Measurements from ENCODE around the gene SLC25A20. TPM values are rescaled to one million over a fixed set of nuclear protein-coding genes. Genes with fewer than 3 reads are reported as not detected.

The SLC25A20 gene
- total and polyA plus RNA-seq, 4 donors = 36.9 to 223 (median 86.5) TPM

DNA sequence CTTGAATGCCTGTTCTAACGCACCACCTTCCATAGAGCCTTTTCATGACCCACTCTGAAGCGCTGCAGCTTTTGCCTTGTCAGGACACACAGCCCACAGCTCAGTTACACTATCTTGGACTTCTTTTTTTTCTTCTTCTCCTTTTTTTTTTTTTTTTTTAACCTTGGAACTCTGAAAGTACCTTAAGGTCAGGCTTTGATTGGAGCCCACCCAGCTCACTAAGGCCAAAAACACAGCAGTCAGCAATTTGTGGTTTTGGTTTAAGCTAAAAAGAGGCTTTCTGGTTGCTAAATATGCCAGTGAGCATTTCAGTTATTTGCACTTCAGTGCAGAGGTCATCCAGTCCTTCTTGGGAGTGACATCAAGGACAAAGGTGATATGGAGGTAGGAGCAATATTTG lies 1.7 kb downstream of the SLC25A20 start (continued):
- TF ChIP-seq SP1 (IDR thresholded peaks at IDR 0.05) (peak; percentile 48), FOXA1 (IDR thresholded peaks at IDR 0.05) (no peak), YY1 (IDR thresholded peaks at IDR 0.05) (no peak)

DNA sequence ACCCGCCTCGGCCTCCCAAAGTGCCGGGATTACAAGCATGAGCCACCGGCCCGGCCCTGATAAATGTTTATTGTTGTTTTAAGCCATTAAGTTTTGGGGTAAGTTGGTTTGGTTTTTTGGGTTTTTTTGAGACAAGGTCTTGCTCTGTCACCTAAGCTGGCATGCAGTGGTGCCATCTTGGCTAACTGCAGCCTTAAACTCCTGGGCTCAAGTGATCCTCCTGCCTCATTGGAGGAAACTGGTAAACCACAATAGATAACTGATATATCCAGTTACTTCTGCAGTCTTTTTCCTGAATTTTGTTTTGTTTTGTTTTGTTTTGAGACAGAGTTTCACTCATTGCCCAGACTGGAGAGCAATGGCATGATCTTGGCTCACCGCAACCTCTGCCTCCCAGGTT lies 4.2 kb downstream of the SLC25A20 start:
- TF ChIP-seq JUND (IDR thresholded peaks at IDR 0.05) (no peak), RAD21 (IDR thresholded peaks at IDR 0.05) (no peak), NR2F2 (IDR thresholded peaks at IDR 0.05) (no peak), SP1 (IDR thresholded peaks at IDR 0.05) (no peak), EGR1 (IDR thresholded peaks at IDR 0.05; ENCODE audit: low read depth in 2 of 2) (no peak), TAF1 (conservative IDR thresholded peaks at IDR 0.05) (no peak), HNF4G (IDR thresholded peaks at IDR 0.05) (no peak), YY1 (IDR thresholded peaks at IDR 0.05) (no peak), GABPA (IDR thresholded peaks at IDR 0.05 in 1 of 2, conservative IDR thresholded peaks at IDR 0.05 in 1 of 2) (no peak), HNF4A (conservative IDR thresholded peaks at IDR 0.05) (no peak), FOXA2 (IDR thresholded peaks at IDR 0.05) (no peak), RXRA (IDR thresholded peaks at IDR 0.05) (no peak), FOXA1 (IDR thresholded peaks at IDR 0.05) (no peak)
- TF ChIP-seq, protein P1, sequence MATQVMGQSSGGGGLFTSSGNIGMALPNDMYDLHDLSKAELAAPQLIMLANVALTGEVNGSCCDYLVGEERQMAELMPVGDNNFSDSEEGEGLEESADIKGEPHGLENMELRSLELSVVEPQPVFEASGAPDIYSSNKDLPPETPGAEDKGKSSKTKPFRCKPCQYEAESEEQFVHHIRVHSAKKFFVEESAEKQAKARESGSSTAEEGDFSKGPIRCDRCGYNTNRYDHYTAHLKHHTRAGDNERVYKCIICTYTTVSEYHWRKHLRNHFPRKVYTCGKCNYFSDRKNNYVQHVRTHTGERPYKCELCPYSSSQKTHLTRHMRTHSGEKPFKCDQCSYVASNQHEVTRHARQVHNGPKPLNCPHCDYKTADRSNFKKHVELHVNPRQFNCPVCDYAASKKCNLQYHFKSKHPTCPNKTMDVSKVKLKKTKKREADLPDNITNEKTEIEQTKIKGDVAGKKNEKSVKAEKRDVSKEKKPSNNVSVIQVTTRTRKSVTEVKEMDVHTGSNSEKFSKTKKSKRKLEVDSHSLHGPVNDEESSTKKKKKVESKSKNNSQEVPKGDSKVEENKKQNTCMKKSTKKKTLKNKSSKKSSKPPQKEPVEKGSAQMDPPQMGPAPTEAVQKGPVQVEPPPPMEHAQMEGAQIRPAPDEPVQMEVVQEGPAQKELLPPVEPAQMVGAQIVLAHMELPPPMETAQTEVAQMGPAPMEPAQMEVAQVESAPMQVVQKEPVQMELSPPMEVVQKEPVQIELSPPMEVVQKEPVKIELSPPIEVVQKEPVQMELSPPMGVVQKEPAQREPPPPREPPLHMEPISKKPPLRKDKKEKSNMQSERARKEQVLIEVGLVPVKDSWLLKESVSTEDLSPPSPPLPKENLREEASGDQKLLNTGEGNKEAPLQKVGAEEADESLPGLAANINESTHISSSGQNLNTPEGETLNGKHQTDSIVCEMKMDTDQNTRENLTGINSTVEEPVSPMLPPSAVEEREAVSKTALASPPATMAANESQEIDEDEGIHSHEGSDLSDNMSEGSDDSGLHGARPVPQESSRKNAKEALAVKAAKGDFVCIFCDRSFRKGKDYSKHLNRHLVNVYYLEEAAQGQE (IDR thresholded peaks at IDR 0.05) = no peak
- TF ChIP-seq, protein P2, sequence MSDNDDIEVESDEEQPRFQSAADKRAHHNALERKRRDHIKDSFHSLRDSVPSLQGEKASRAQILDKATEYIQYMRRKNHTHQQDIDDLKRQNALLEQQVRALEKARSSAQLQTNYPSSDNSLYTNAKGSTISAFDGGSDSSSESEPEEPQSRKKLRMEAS (IDR thresholded peaks at IDR 0.05) = no peak
- TF ChIP-seq, protein P3, sequence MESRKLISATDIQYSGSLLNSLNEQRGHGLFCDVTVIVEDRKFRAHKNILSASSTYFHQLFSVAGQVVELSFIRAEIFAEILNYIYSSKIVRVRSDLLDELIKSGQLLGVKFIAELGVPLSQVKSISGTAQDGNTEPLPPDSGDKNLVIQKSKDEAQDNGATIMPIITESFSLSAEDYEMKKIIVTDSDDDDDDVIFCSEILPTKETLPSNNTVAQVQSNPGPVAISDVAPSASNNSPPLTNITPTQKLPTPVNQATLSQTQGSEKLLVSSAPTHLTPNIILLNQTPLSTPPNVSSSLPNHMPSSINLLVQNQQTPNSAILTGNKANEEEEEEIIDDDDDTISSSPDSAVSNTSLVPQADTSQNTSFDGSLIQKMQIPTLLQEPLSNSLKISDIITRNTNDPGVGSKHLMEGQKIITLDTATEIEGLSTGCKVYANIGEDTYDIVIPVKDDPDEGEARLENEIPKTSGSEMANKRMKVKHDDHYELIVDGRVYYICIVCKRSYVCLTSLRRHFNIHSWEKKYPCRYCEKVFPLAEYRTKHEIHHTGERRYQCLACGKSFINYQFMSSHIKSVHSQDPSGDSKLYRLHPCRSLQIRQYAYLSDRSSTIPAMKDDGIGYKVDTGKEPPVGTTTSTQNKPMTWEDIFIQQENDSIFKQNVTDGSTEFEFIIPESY (IDR thresholded peaks at IDR 0.05) = no peak
- TF ChIP-seq, protein P4, sequence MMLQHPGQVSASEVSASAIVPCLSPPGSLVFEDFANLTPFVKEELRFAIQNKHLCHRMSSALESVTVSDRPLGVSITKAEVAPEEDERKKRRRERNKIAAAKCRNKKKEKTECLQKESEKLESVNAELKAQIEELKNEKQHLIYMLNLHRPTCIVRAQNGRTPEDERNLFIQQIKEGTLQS (IDR thresholded peaks at IDR 0.05) = no peak
- TF ChIP-seq, protein P5, sequence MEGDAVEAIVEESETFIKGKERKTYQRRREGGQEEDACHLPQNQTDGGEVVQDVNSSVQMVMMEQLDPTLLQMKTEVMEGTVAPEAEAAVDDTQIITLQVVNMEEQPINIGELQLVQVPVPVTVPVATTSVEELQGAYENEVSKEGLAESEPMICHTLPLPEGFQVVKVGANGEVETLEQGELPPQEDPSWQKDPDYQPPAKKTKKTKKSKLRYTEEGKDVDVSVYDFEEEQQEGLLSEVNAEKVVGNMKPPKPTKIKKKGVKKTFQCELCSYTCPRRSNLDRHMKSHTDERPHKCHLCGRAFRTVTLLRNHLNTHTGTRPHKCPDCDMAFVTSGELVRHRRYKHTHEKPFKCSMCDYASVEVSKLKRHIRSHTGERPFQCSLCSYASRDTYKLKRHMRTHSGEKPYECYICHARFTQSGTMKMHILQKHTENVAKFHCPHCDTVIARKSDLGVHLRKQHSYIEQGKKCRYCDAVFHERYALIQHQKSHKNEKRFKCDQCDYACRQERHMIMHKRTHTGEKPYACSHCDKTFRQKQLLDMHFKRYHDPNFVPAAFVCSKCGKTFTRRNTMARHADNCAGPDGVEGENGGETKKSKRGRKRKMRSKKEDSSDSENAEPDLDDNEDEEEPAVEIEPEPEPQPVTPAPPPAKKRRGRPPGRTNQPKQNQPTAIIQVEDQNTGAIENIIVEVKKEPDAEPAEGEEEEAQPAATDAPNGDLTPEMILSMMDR (IDR thresholded peaks at IDR 0.05; ENCODE audit: low read depth, low read length, missing input control) = no peak
- WGBS = 96% methylated on average over 6 of the region's 6 CpGs
- Histone ChIP-seq H3K9ac (ENCODE audit: low read depth in 1 of 2, low read length in 2 of 2) (no peak overlapping the region), H3K9me3 (ENCODE audit: control insufficient read depth in 4 of 4, low read length in 3 of 4) (no peaks in the 10 kb centered on the region), H3K36me3 (ENCODE audit: control insufficient read depth in 4 of 4, insufficient read depth in 3 of 4, low read depth in 1 of 4, low read length in 3 of 4) (peaks cover 6 to 21% (median 10%) of the 10 kb centered on the region in 4 donors), H3K4me3 (ENCODE audit: low read depth in 1 of 3, low read length in 3 of 3) (no peak overlapping the region), H3K4me1 (ENCODE audit: control insufficient read depth in 4 of 4, insufficient read depth in 4 of 4, low read length in 3 of 4) (peaks cover 3 to 28% (median 14%) of the 10 kb centered on the region in 4 donors), H3K27ac (ENCODE audit: low read depth in 1 of 2, low read length in 2 of 2) (no peak overlapping the region), H3K27me3 (ENCODE audit: control insufficient read depth in 4 of 4, insufficient read depth in 4 of 4, low read length in 3 of 4) (no peaks in the 10 kb centered on the region)
- DNase-seq (ENCODE audit: low spot score) = no peak
